K562 (cell line): ENCODE results near the gene EHBP1L1. TPM values are rescaled to one million over a fixed set of nuclear protein-coding genes. Genes with fewer than 3 reads are reported as not detected.

Experiments used
- BCLAF1 ChIP-seq, 2 experiments: fragments of 450-650 bp in 1 of 2; IDR thresholded peaks; 2 replicates each; pipeline ENCODE4 v1.6.1; 2011 to 2017; ENCODE audit warnings: low read depth in 2 of 2, antibody characterized with exemption in 1 of 2, borderline replicate concordance in 1 of 2, low read length in 1 of 2, mild to moderate bottlenecking in 1 of 2, mixed read lengths in 1 of 2; ENCODE audit not compliant: control insufficient read depth in 1 of 2
- HMGN3 ChIP-seq: IDR thresholded peaks from 2 replicates; pipeline ENCODE4 v1.6.1; 2011; ENCODE audit warnings: borderline replicate concordance, low read depth, mild to moderate bottlenecking, mixed read lengths, low read length; ENCODE audit not compliant: insufficient read length; ENCODE audit errors: extremely low read depth
- RBFOX2 ChIP-seq: fragments of 200-400 bp; formaldehyde crosslinking; IDR thresholded peaks from 2 replicates; pipeline ENCODE4 v1.6.1; 2017; ENCODE audit warnings: low read depth, mild to moderate bottlenecking, low read length, moderate library complexity
- SMAD4 ChIP-seq: fragments of 250-450 bp; sonication (Bioruptor Pico); conservative IDR thresholded peaks from 2 replicates; pipeline ENCODE4 v1.8.0; 2021; ENCODE audit warnings: inconsistent platforms, mild to moderate bottlenecking, moderate library complexity
- polyA plus RNA-seq, 8 experiments: library from polyadenylated mRNA; depleted of rRNA in 4 of 8; stranded (reverse) in 5 of 8; unstranded in 3 of 8; fragments of >200 nt; fragmentation: Nextera tagmentation in 2 of 8; fragmentation: Illumina TruSeq in 1 of 8; extraction: Ambion mirVana in 2 of 8; extraction: Trizol in 1 of 8; gene quantifications; 2 replicates each; pipeline versions ENCODE4 v1.2.1 to v1.2.3, GENCODE V29; 2011 to 2014; ENCODE audit warnings: inconsistent platforms in 1 of 8, missing spikeins in 1 of 8
- total RNA-seq, 7 experiments: library from RNA; depleted of rRNA in 6 of 7; stranded (reverse); fragments of >200 nt in 6 of 7; fragmentation: Illumina TruSeq in 2 of 7; extraction: Trizol in 2 of 7; gene quantifications; 2 replicates each; pipeline versions ENCODE4 v1.2.1 to v1.2.3, GENCODE V29; 2011 to 2021; ENCODE audit warnings: low replicate concordance in 1 of 7
- TF ChIP-seq, protein P1 (sequence below): sonication (generic); formaldehyde crosslinking; IDR thresholded peaks from 2 replicates; pipeline ENCODE4 v1.8.1; 2023; ENCODE audit warnings: mild to moderate bottlenecking, missing genetic modification reagents
- TF ChIP-seq, protein P2 (sequence below): fragments of 250-450 bp; sonication (Bioruptor Pico); IDR thresholded peaks from 2 replicates; pipeline ENCODE4 v1.5.0; 2021; ENCODE audit warnings: mild to moderate bottlenecking, borderline replicate concordance

EHBP1L1 gene
- total and polyA plus RNA-seq, 9 of the 15 experiments (the other 6 are each of a cell fraction or from before 2014, with no cell fraction given) = 0.03 to 87.1 (median 26.3) TPM

- TF ChIP-seq RBFOX2 = peak; percentile 15; the same call in 1 of the 2 replicates
- TF ChIP-seq, protein P1, sequence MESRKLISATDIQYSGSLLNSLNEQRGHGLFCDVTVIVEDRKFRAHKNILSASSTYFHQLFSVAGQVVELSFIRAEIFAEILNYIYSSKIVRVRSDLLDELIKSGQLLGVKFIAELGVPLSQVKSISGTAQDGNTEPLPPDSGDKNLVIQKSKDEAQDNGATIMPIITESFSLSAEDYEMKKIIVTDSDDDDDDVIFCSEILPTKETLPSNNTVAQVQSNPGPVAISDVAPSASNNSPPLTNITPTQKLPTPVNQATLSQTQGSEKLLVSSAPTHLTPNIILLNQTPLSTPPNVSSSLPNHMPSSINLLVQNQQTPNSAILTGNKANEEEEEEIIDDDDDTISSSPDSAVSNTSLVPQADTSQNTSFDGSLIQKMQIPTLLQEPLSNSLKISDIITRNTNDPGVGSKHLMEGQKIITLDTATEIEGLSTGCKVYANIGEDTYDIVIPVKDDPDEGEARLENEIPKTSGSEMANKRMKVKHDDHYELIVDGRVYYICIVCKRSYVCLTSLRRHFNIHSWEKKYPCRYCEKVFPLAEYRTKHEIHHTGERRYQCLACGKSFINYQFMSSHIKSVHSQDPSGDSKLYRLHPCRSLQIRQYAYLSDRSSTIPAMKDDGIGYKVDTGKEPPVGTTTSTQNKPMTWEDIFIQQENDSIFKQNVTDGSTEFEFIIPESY (CRISPR knock-in tag) = peak; percentile 59; the same call in 1 of the 2 replicates
- no peak for TF ChIP-seq SMAD4 (CRISPR knock-in tag)
- TF ChIP-seq HMGN3 = no peak
- TF ChIP-seq, protein P2, sequence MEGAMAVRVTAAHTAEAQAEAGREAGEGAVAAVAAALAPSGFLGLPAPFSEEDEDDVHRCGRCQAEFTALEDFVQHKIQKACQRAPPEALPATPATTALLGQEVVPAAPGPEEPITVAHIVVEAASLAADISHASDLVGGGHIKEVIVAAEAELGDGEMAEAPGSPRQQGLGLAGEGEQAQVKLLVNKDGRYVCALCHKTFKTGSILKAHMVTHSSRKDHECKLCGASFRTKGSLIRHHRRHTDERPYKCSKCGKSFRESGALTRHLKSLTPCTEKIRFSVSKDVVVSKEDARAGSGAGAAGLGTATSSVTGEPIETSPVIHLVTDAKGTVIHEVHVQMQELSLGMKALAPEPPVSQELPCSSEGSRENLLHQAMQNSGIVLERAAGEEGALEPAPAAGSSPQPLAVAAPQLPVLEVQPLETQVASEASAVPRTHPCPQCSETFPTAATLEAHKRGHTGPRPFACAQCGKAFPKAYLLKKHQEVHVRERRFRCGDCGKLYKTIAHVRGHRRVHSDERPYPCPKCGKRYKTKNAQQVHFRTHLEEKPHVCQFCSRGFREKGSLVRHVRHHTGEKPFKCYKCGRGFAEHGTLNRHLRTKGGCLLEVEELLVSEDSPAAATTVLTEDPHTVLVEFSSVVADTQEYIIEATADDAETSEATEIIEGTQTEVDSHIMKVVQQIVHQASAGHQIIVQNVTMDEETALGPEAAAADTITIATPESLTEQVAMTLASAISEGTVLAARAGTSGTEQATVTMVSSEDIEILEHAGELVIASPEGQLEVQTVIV (CRISPR knock-in tag) = no peak
- no peak for TF ChIP-seq BCLAF1 (IDR thresholded peaks at IDR 0.05; ENCODE audit: borderline replicate concordance in 1 of 2, control insufficient read depth in 1 of 2, low read depth in 2 of 2, low read length in 1 of 2)
Measured at GRCh38 chr11:65599216-65599954, 23.5 kb downstream of the EHBP1L1 start (continued).
